H9 (cell line): ENCODE data around the gene OR10A3. TPM values are rescaled to one million over a fixed set of nuclear protein-coding genes. Genes with fewer than 3 reads are reported as not detected.

Experiments used
- DNase-seq: peaks from one replicate; pipeline ENCODE4 v3.0.0-alpha.2; 2017
- H2AFZ ChIP-seq: one replicate; pipeline ENCODE4 v1.6.1; 2013; ENCODE audit warnings: mild to moderate bottlenecking, low read length, control low read depth, moderate library complexity
- H2AK5ac ChIP-seq: 2 replicates; pipeline ENCODE4 v1.6.1; 2013; ENCODE audit warnings: low read length, control low read depth, mixed read lengths; ENCODE audit not compliant: insufficient read length
- H2BK120ac ChIP-seq: one replicate; pipeline ENCODE4 v1.6.1; 2013; ENCODE audit warnings: low read depth, mild to moderate bottlenecking, low read length, control low read depth, inconsistent platforms; ENCODE audit not compliant: poor library complexity, severe bottlenecking
- H2BK12ac ChIP-seq: 2 replicates; pipeline ENCODE4 v1.6.1; 2013; ENCODE audit warnings: low read length, control low read depth, mixed read lengths, low read depth; ENCODE audit not compliant: insufficient read length
- H2BK15ac ChIP-seq: 2 replicates; pipeline ENCODE4 v1.6.1; 2013; ENCODE audit warnings: low read depth, low read length, control low read depth
- H2BK20ac ChIP-seq: one replicate; pipeline ENCODE4 v1.6.1; 2013; ENCODE audit warnings: low read depth, mild to moderate bottlenecking, low read length, control low read depth, inconsistent platforms; ENCODE audit not compliant: poor library complexity, severe bottlenecking
- H2BK5ac ChIP-seq: 2 replicates; pipeline ENCODE4 v1.6.1; 2013; ENCODE audit warnings: low read length, control low read depth, mixed read lengths; ENCODE audit not compliant: insufficient read length
- H3K14ac ChIP-seq: 2 replicates; pipeline ENCODE4 v1.6.1; 2013; ENCODE audit warnings: low read length, control low read depth; ENCODE audit not compliant: insufficient read depth
- H3K18ac ChIP-seq: 2 replicates; pipeline ENCODE4 v1.6.1; 2013; ENCODE audit warnings: low read depth, mild to moderate bottlenecking, mixed read lengths, low read length, control low read depth; ENCODE audit not compliant: insufficient read length
- H3K23ac ChIP-seq: 2 replicates; pipeline ENCODE4 v1.6.1; 2013; ENCODE audit warnings: low read length, control low read depth, mixed read lengths, low read depth; ENCODE audit not compliant: insufficient read length
- H3K23me2 ChIP-seq: 2 replicates; pipeline ENCODE4 v1.6.1; 2013; ENCODE audit warnings: low read depth, mild to moderate bottlenecking, mixed read lengths, low read length, control low read depth; ENCODE audit not compliant: insufficient read length, poor library complexity, severe bottlenecking
- H3K27ac ChIP-seq: 2 replicates; pipeline ENCODE4 v1.5.1; 2013; ENCODE audit warnings: low read length, control low read depth, mixed read lengths, low read depth; ENCODE audit not compliant: insufficient read length
- H3K27me3 ChIP-seq: 2 replicates; pipeline ENCODE4 v1.6.1; 2013; ENCODE audit warnings: low read length, control low read depth, inconsistent platforms; ENCODE audit not compliant: insufficient read depth
- H3K4ac ChIP-seq: 2 replicates; pipeline ENCODE4 v1.6.1; 2013; ENCODE audit warnings: low read depth, mild to moderate bottlenecking, control low read depth, inconsistent platforms, low read length, moderate library complexity
- H3K4me1 ChIP-seq: 2 replicates; pipeline ENCODE4 v1.6.1; 2013; ENCODE audit warnings: low read length, control low read depth, inconsistent platforms; ENCODE audit not compliant: insufficient read depth
- H3K4me2 ChIP-seq: 2 replicates; pipeline ENCODE4 v1.6.1; 2013; ENCODE audit warnings: low read length, control low read depth, mixed read lengths; ENCODE audit not compliant: insufficient read length, insufficient read depth
- H3K56ac ChIP-seq: 2 replicates; pipeline ENCODE4 v1.6.1; 2013; ENCODE audit warnings: low read depth, mild to moderate bottlenecking, mixed read lengths, low read length, control low read depth; ENCODE audit not compliant: insufficient read length
- H3K79me1 ChIP-seq: 2 replicates; pipeline ENCODE4 v1.6.1; 2013; ENCODE audit warnings: low read depth, mild to moderate bottlenecking, moderate library complexity, low read length, control low read depth, inconsistent platforms; ENCODE audit not compliant: insufficient read depth, poor library complexity, severe bottlenecking
- H3K79me2 ChIP-seq: 2 replicates; pipeline ENCODE4 v1.6.1; 2013; ENCODE audit warnings: low read length, control low read depth, inconsistent platforms; ENCODE audit not compliant: insufficient read depth
- H3K9ac ChIP-seq: 2 replicates; pipeline ENCODE4 v1.6.1; 2013; ENCODE audit warnings: low read length, control low read depth, mixed read lengths; ENCODE audit not compliant: insufficient read length; ENCODE audit errors: extremely low read depth
- H3K9me3 ChIP-seq: one replicate; pipeline ENCODE4 v1.6.1; 2013; ENCODE audit warnings: low read depth, low read length, inconsistent platforms; ENCODE audit not compliant: control insufficient read depth
- H3T11ph ChIP-seq: one replicate; pipeline ENCODE4 v1.6.1; 2013; ENCODE audit warnings: mild to moderate bottlenecking, low read length, control low read depth, inconsistent platforms
- H4K20me1 ChIP-seq: one replicate; pipeline ENCODE4 v1.6.1; 2013; ENCODE audit not compliant: control insufficient read depth, insufficient read length, insufficient read depth
- H4K5ac ChIP-seq: 2 replicates; pipeline ENCODE4 v1.6.1; 2013; ENCODE audit warnings: low read depth, mild to moderate bottlenecking, mixed read lengths, low read length, control low read depth; ENCODE audit not compliant: insufficient read length
- H4K8ac ChIP-seq: replicated peaks from 2 replicates; pipeline ENCODE4 v1.6.1; 2013; ENCODE audit warnings: low read length, control low read depth, mixed read lengths, low read depth; ENCODE audit not compliant: insufficient read length
- H4K91ac ChIP-seq: 2 replicates; pipeline ENCODE4 v1.6.1; 2013; ENCODE audit warnings: low read depth, mild to moderate bottlenecking, moderate library complexity, mixed read lengths, low read length, control low read depth; ENCODE audit not compliant: insufficient read length
- H3K27ac Mint-ChIP-seq, 3 experiments: 2 replicates in 2 of 3; 3 replicates in 1 of 3; pipeline ENCODE4 v1.8.0; 2020 to 2021; ENCODE audit warnings: mixed read lengths in 3 of 3, mild to moderate bottlenecking in 1 of 3, moderate library complexity in 1 of 3
- H3K27me3 Mint-ChIP-seq: 2 replicates; pipeline ENCODE4 v1.8.0; 2021; ENCODE audit warnings: low read depth, mild to moderate bottlenecking, moderate library complexity, mixed read lengths
- H3K36me3 Mint-ChIP-seq, 3 experiments: 2 replicates in 2 of 3; 3 replicates in 1 of 3; pipeline ENCODE4 v1.8.0; 2020 to 2021; ENCODE audit warnings: low read depth in 3 of 3, mixed read lengths in 3 of 3; ENCODE audit not compliant: insufficient read depth in 1 of 3
- H3K4me1 Mint-ChIP-seq, 2 experiments: 2 replicates each; pipeline ENCODE4 v1.8.0; 2020; ENCODE audit warnings: mixed read lengths in 2 of 2
- H3K4me3 Mint-ChIP-seq, 2 experiments: 2 replicates in 1 of 2; 3 replicates in 1 of 2; pipeline ENCODE4 v1.8.0; 2020 to 2021; ENCODE audit warnings: mild to moderate bottlenecking in 2 of 2, mixed read lengths in 2 of 2, moderate library complexity in 1 of 2
- H3K9me3 Mint-ChIP-seq, 2 experiments: 2 replicates in 1 of 2; 3 replicates in 1 of 2; pipeline ENCODE4 v1.8.0; 2020; ENCODE audit warnings: mild to moderate bottlenecking in 2 of 2, mixed read lengths in 2 of 2, moderate library complexity in 1 of 2
- WGBS: extraction: QIAGEN DNeasy Blood & Tissue Kit; methylation state at CpG from one replicate; pipeline ENCODE4 v1.1.7; 2013; ENCODE audit warnings: missing lambda C conversion rate, low lambda C conversion rate, mixed read lengths; ENCODE audit not compliant: insufficient read length; ENCODE audit errors: extremely low coverage; 5-methylcytosine and 5-hydroxymethylcytosine counted together
- total RNA-seq: library from RNA; stranded (reverse); gene quantifications from 2 replicates; pipeline ENCODE4 v1.2.1, GENCODE V29; 2021
- TF ChIP-seq, protein P1 (sequence below): fragments of 200-600 bp; sonication (generic); conservative IDR thresholded peaks from 3 replicates; pipeline ENCODE4 v1.8.0; 2021; ENCODE audit warnings: antibody characterized with exemption, mild to moderate bottlenecking

OR10A3 gene
- total RNA-seq, 1 experiment from 2014 or later: not detected

DNA sequence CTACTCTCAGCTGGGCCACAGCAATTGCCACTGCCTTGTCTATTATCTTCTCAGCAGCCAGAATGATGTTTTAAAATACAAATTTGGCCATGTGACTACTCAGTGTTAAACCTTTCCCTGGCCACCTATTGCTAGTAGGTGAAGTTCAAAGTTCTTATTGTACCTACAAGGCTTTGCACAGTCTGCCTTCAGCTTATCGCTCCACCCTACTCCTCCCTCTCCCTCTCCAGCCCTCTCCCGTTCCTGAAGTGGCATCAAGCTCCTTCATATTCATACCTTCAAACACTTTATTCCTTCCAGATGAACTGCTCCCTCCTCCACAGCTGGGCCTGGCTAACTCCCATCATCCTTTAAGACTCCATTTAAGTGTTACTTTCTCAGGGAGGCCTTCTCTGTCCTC is 47.7 kb downstream of the OR10A3 start:
- H3K23ac ChIP-seq: no peak overlapping the region
- H3K4me2 ChIP-seq: no peak overlapping the region
- no CpG with 5 or more reads among the region's 2 CpGs for WGBS
- Mint-ChIP-seq H3K9me3 (no peaks in the 10 kb centered on the region; a peak in 2 of 5 replicates), H3K27ac (no peak overlapping the region), H3K36me3 (no peaks in the 10 kb centered on the region), H3K4me1 (peaks cover 4 to 8% of the 10 kb centered on the region in 2 experiments), H3K27me3 (peaks cover 3% of the 10 kb centered on the region; the same call in 1 of the 2 replicates), H3K4me3 (no peak overlapping the region)
- no peak overlapping the region for H4K5ac ChIP-seq
- no peaks in the 10 kb centered on the region for H3K79me1 ChIP-seq
- no peak overlapping the region for H4K91ac ChIP-seq
- no peak overlapping the region for H3K56ac ChIP-seq
- no peak overlapping the region for H2BK20ac ChIP-seq
- no peaks in the 10 kb centered on the region; the same call in 1 of the 2 replicates for H3K4me1 ChIP-seq
- H3K14ac ChIP-seq: no peak overlapping the region
- no peak overlapping the region for H2AK5ac ChIP-seq
- H4K8ac ChIP-seq: no peak overlapping the region
- H3K9me3 ChIP-seq: no peaks in the 10 kb centered on the region
- H4K20me1 ChIP-seq: no peaks in the 10 kb centered on the region
- no peak overlapping the region for H3K4ac ChIP-seq
- no peaks in the 10 kb centered on the region for H3K27me3 ChIP-seq
- H2BK120ac ChIP-seq: no peak overlapping the region
- H2BK15ac ChIP-seq: no peak overlapping the region
- no peak overlapping the region for H2AFZ ChIP-seq
- no peak overlapping the region for H2BK12ac ChIP-seq
- no peaks in the 10 kb centered on the region for H3K23me2 ChIP-seq
- H3K27ac ChIP-seq: no peak overlapping the region
- H3K79me2 ChIP-seq: no peaks in the 10 kb centered on the region
- TF ChIP-seq, protein P1, sequence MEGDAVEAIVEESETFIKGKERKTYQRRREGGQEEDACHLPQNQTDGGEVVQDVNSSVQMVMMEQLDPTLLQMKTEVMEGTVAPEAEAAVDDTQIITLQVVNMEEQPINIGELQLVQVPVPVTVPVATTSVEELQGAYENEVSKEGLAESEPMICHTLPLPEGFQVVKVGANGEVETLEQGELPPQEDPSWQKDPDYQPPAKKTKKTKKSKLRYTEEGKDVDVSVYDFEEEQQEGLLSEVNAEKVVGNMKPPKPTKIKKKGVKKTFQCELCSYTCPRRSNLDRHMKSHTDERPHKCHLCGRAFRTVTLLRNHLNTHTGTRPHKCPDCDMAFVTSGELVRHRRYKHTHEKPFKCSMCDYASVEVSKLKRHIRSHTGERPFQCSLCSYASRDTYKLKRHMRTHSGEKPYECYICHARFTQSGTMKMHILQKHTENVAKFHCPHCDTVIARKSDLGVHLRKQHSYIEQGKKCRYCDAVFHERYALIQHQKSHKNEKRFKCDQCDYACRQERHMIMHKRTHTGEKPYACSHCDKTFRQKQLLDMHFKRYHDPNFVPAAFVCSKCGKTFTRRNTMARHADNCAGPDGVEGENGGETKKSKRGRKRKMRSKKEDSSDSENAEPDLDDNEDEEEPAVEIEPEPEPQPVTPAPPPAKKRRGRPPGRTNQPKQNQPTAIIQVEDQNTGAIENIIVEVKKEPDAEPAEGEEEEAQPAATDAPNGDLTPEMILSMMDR: no peak
- no peak overlapping the region for H3K18ac ChIP-seq
- no peak for DNase-seq
- no peak overlapping the region for H3T11ph ChIP-seq
- no peak overlapping the region for H3K9ac ChIP-seq
- no peak overlapping the region for H2BK5ac ChIP-seq
